A673 (cell line): Measurements from ENCODE around the gene ARHGEF40. TPM values are rescaled to one million over a fixed set of nuclear protein-coding genes. Genes with fewer than 3 reads are reported as not detected.

Experiments used
- BruUV-seq: library from RNA; stranded (reverse); fragments of 400-500 nt; replicated peaks from 2 replicates; lab custom pipeline; 2021; lab: Mats Ljungman, UMichigan
- CTCF ChIA-PET: fragments of 300-600 bp; sonication (Branson Sonifier 250); formaldehyde crosslinking; loops from one replicate; lab custom pipeline; 2022; ENCODE audit warnings: antibody characterized with exemption; lab: Charles Lee
- POLR2A ChIA-PET: fragments of 300-600 bp; sonication (Branson Sonifier 250); formaldehyde crosslinking; loops from one replicate; lab custom pipeline; 2022; ENCODE audit warnings: antibody characterized with exemption; ENCODE audit not compliant: low non-redundant PET; lab: Charles Lee
- DNase-seq: peaks from one replicate; pipeline ENCODE4 v3.0.0-alpha.2; 2015; ENCODE audit warnings: low spot score
- H3K27ac ChIP-seq: fragments of 200-600 bp; sonication (generic); 2 replicates; pipeline ENCODE4 v1.5.1; 2016; ENCODE audit warnings: mixed run types, low read depth, mild to moderate bottlenecking, mixed read lengths, antibody characterized with exemption, low read length; ENCODE audit not compliant: poor library complexity, severe bottlenecking
- H3K27me3 ChIP-seq: fragments of 200-600 bp; sonication (generic); replicated peaks from 2 replicates; pipeline ENCODE4 v1.6.1; 2017; ENCODE audit warnings: mixed run types, low read depth, mild to moderate bottlenecking, mixed read lengths, antibody characterized with exemption, low read length; ENCODE audit not compliant: insufficient read depth, poor library complexity
- H3K36me3 ChIP-seq: fragments of 200-600 bp; sonication (generic); 2 replicates; pipeline ENCODE4 v1.6.1; 2016; ENCODE audit warnings: mixed run types, mild to moderate bottlenecking, mixed read lengths, antibody characterized with exemption, low read length; ENCODE audit not compliant: insufficient read depth, poor library complexity, severe bottlenecking
- H3K4me1 ChIP-seq: fragments of 200-600 bp; sonication (generic); 2 replicates; pipeline ENCODE4 v1.6.1; 2017; ENCODE audit warnings: mixed run types, mild to moderate bottlenecking, mixed read lengths, antibody characterized with exemption, low read length; ENCODE audit not compliant: insufficient read depth, poor library complexity, severe bottlenecking
- H3K4me3 ChIP-seq: fragments of 200-600 bp; sonication (generic); 2 replicates; pipeline ENCODE4 v1.5.1; 2016; ENCODE audit warnings: low read depth, mixed run types, mild to moderate bottlenecking, mixed read lengths, low read length; ENCODE audit not compliant: poor library complexity, severe bottlenecking
- H3K9me3 ChIP-seq: fragments of 200-600 bp; sonication (generic); 2 replicates; pipeline ENCODE4 v1.6.1; 2016; ENCODE audit warnings: mixed run types, low read depth, mild to moderate bottlenecking, mixed read lengths, antibody characterized with exemption, low read length; ENCODE audit not compliant: poor library complexity, severe bottlenecking
- CTCF ChIP-seq: fragments of 300-800, 200-600 bp; sonication (generic); conservative IDR thresholded peaks from 2 replicates; pipeline ENCODE4 v1.5.1; 2017; ENCODE audit warnings: low read depth, mild to moderate bottlenecking, antibody characterized with exemption, low read length, moderate library complexity, mixed read lengths
- EZH2 ChIP-seq: fragments of 200-600 bp; sonication (generic); IDR thresholded peaks from 2 replicates; pipeline ENCODE4 v1.6.1; 2017; ENCODE audit warnings: borderline replicate concordance, low read depth, mild to moderate bottlenecking, mixed read lengths, antibody characterized with exemption, low read length; ENCODE audit not compliant: poor library complexity, severe bottlenecking
- intact Hi-C: fragments of 100-400 bp; cut with micrococcal nuclease; formaldehyde crosslinking; loops from one replicate; pipeline ENCODE4 v1.10.0; 2022; ENCODE audit not compliant: unreplicated experiment
- total RNA-seq: library from RNA; stranded (reverse); gene quantifications from 2 replicates; pipeline ENCODE4 v1.2.3, GENCODE V29; 2021

Gene ARHGEF40
- total RNA-seq, 1 experiment from 2014 or later = 89.6 TPM

GRCh38 chr14:21093769-21094681 is 23.9 kb downstream of the ARHGEF40 start:
- Histone ChIP-seq H3K9me3 (no peaks in the 10 kb centered on the region), H3K27ac (peak overlapping the region; percentile 60), H3K27me3 (no peaks in the 10 kb centered on the region), H3K36me3 (peaks cover 43% of the 10 kb centered on the region), H3K4me3 (peak overlapping the region; percentile 34), H3K4me1 (peaks cover 46% of the 10 kb centered on the region)
- no TSS peak for BruUV-seq
- intact Hi-C loops = no loop called here
- peak; percentile 94 for DNase-seq
- POLR2A ChIA-PET = interaction anchor here (0.5 to 1.0 kb wide), 2 partner anchors 22 to 25 kb away, joined by 3 to 15 read pairs; no protein-coding TSS in a partner anchor
- TF ChIP-seq EZH2 (no peak), CTCF (peak; percentile 62)
- CTCF ChIA-PET = interaction anchor here (0.5 to 3.4 kb wide), 9 partner anchors 8 to 79 kb away, joined by 4 to 32 read pairs (median 10); partner anchors contain the start of gene ARHGEF40

- DNase-seq = no peak
- ChIA-PET POLR2A (no interaction called here), CTCF (interaction anchor here (0.9 to 2.9 kb wide), 3 partner anchors 8 to 81 kb away, joined by 4 to 32 read pairs (median 12); no protein-coding TSS in a partner anchor)
- Histone ChIP-seq H3K4me1 (peaks cover 56% of the 10 kb centered on the region), H3K36me3 (peaks cover 27% of the 10 kb centered on the region), H3K4me3 (no peak overlapping the region), H3K27me3 (no peaks in the 10 kb centered on the region), H3K9me3 (no peaks in the 10 kb centered on the region), H3K27ac (peak overlapping the region; percentile 83)
- BruUV-seq = no TSS peak
- TF ChIP-seq EZH2 (no peak), CTCF (no peak)
- intact Hi-C loops = no loop called here
Observed at GRCh38 chr14:21095430-21096205, 25.5 kb downstream of the ARHGEF40 start.

GRCh38 chr14:21096438-21096837 is 26.3 kb downstream of the ARHGEF40 start:
- Histone ChIP-seq H3K4me3 (peak overlapping the region; percentile 55), H3K9me3 (no peaks in the 10 kb centered on the region), H3K27me3 (no peaks in the 10 kb centered on the region), H3K4me1 (peaks cover 56% of the 10 kb centered on the region), H3K36me3 (peaks cover 19% of the 10 kb centered on the region), H3K27ac (peak overlapping the region; percentile 83)
- BruUV-seq = TSS peak; percentile 42
- POLR2A ChIA-PET = no interaction called here
- CTCF ChIA-PET = interaction anchor here (2.6 kb wide), 1 partner anchor 25 kb away, joined by 12 read pairs; no protein-coding TSS in a partner anchor
- intact Hi-C loops = no loop called here
- no peak for TF ChIP-seq CTCF
- no peak for TF ChIP-seq EZH2
- no peak for DNase-seq
